ENCODE measurements around the gene HTD2. TPM values are rescaled to one million over a fixed set of nuclear protein-coding genes. Genes with fewer than 3 reads are reported as not detected.

HTD2 gene
- total RNA-seq, 2 experiments from 2014 or later = 11.5 to 12.3 TPM

- POLR2A ChIA-PET = no interaction called here
- CTCF ChIA-PET = no interaction called here
These were observed 41.7 kb downstream of the HTD2 start for GRCh38 chr3:58347984-58348383.

GRCh38 chr3:58349792-58350626 is 43.7 kb downstream of the HTD2 start:
- ChIA-PET POLR2A (interaction anchor here (1.2 kb wide), 1 partner anchor 16 kb away, joined by 3 read pairs; no protein-coding TSS in a partner anchor), CTCF (interaction anchor here (0.7 to 2.7 kb wide), 5 partner anchors 14 to 182 kb away, joined by 3 to 13 read pairs (median 3); no protein-coding TSS in a partner anchor)

- CTCF ChIA-PET = interaction anchor here (0.8 to 2.7 kb wide), 3 partner anchors 15 to 181 kb away, joined by 3 to 13 read pairs (median 3); no protein-coding TSS in a partner anchor
- POLR2A ChIA-PET = no interaction called here
These were observed 44.3 kb downstream of the HTD2 start for GRCh38 chr3:58350627-58351013.

- ChIA-PET CTCF (interaction anchor here (0.6 to 1.6 kb wide), 2 partner anchors 45 to 148 kb away, joined by 3 read pairs; no protein-coding TSS in a partner anchor), POLR2A (interaction anchor here (1.1 kb wide), 1 partner anchor 1173 kb away, joined by 5 read pairs; no protein-coding TSS in a partner anchor)
These were observed 45.6 kb downstream of the HTD2 start for GRCh38 chr3:58351920-58352319.

- ChIA-PET POLR2A (interaction anchor here (1.1 kb wide), 1 partner anchor 1172 kb away, joined by 5 read pairs; no protein-coding TSS in a partner anchor), CTCF (interaction anchor here (0.6 to 1.6 kb wide), 3 partner anchors 39 to 147 kb away, joined by 3 read pairs; no protein-coding TSS in a partner anchor)
These were observed 46.3 kb downstream of the HTD2 start for GRCh38 chr3:58352626-58353025.

GRCh38 chr3:58353722-58354553 is 47.6 kb downstream of the HTD2 start:
- ChIA-PET CTCF (interaction anchor here (1.2 kb wide), 1 partner anchor 33 kb away, joined by 5 read pairs; no protein-coding TSS in a partner anchor), POLR2A (interaction anchor here (0.7 to 1.5 kb wide), 4 partner anchors 18 to 56 kb away, joined by 3 read pairs; partner anchors contain the start of genes HTD2 and RPP14)

GRCh38 chr3:58355179-58355578 is 48.9 kb downstream of the HTD2 start:
- POLR2A ChIA-PET = interaction anchor here (1.5 kb wide), 1 partner anchor 49 kb away, joined by 3 read pairs; the partner anchor contains the start of genes HTD2 and RPP14
- CTCF ChIA-PET = interaction anchor here (1.2 kb wide), 1 partner anchor 35 kb away, joined by 5 read pairs; no protein-coding TSS in a partner anchor

- CTCF ChIA-PET = no interaction called here
- POLR2A ChIA-PET = no interaction called here
These were observed 49.7 kb downstream of the HTD2 start for GRCh38 chr3:58356054-58356453.

GRCh38 chr3:58357402-58357801 is 51.1 kb downstream of the HTD2 start:
- ChIA-PET CTCF (interaction anchor here (0.6 kb wide), 1 partner anchor 21 kb away, joined by 3 read pairs; no protein-coding TSS in a partner anchor), POLR2A (interaction anchor here (1.1 kb wide), 1 partner anchor 22 kb away, joined by 4 read pairs; no protein-coding TSS in a partner anchor)

GRCh38 chr3:58358092-58358491 is 51.8 kb downstream of the HTD2 start:
- POLR2A ChIA-PET = no interaction called here

GRCh38 chr3:58358808-58359207 is 52.5 kb downstream of the HTD2 start:
- ChIA-PET CTCF (no interaction called here), POLR2A (no interaction called here)

More at GRCh38 chr3:58358092-58358491, 51.8 kb downstream of the HTD2 start:
- CTCF ChIA-PET = no interaction called here

GRCh38 chr3:58359621-58360020 is 53.3 kb downstream of the HTD2 start:
- CTCF ChIA-PET = interaction anchor here (0.7 kb wide), 1 partner anchor 55 kb away, joined by 3 read pairs; no protein-coding TSS in a partner anchor
- POLR2A ChIA-PET = interaction anchor here (1.0 kb wide), 1 partner anchor 29 kb away, joined by 3 read pairs; no protein-coding TSS in a partner anchor

GRCh38 chr3:58361866-58362265 is 55.5 kb downstream of the HTD2 start:
- POLR2A ChIA-PET = no interaction called here
- CTCF ChIA-PET = no interaction called here

GRCh38 chr3:58366699-58367098 is 60.4 kb downstream of the HTD2 start:
- CTCF ChIA-PET = no interaction called here
- POLR2A ChIA-PET = no interaction called here

- ChIA-PET POLR2A (no interaction called here), CTCF (interaction anchor here (0.7 to 1.5 kb wide), 3 partner anchors 18 to 181 kb away, joined by 3 to 6 read pairs (median 3); no protein-coding TSS in a partner anchor)
These were observed 62.7 kb downstream of the HTD2 start for GRCh38 chr3:58369038-58369437.

Other genes starting within 250 kb of the HTD2 start
- gene DNASE1L3, start 95.5 kb upstream of the HTD2 start, total RNA-seq = not detected
- gene ABHD6, start 68.7 kb upstream of the HTD2 start, total RNA-seq = 1 to 10 TPM; 7.6 to 8.6 TPM
- gene RPP14, start 275 bp upstream of the HTD2 start, total RNA-seq = 10 to 100 TPM; 24.9 to 26.7 TPM
- 10 to 100 TPM; 31.7 to 32.0 TPM for gene PXK, start 26.4 kb downstream of the HTD2 start, total RNA-seq
- gene PDHB, start 127.3 kb downstream of the HTD2 start, total RNA-seq = 10 to 100 TPM; 58.8 to 62.1 TPM
- 1 to 10 TPM; 6.4 to 6.6 TPM for gene KCTD6, start 185.6 kb downstream of the HTD2 start, total RNA-seq
- not detected for gene ACOX2, start 230.7 kb downstream of the HTD2 start, total RNA-seq

All from activated CD8-positive, alpha-beta memory T cell treated with anti-CD3 and anti-CD28 coated beads for 36 hours (primary cell).